GM18867 (cell line): ENCODE results near the gene GPS1.

ENCODE experiments used
- ATAC-seq: cut with Tn5 transposase; IDR thresholded peaks from one replicate; pipeline ENCODE4 v1.9.1; 2021; ENCODE audit warnings: mild to moderate bottlenecking, moderate library complexity; ENCODE audit not compliant: unreplicated experiment

GPS1 gene

GRCh38 chr17:82051776-82052637, at the start of gene GPS1, which contains the start of gene RFNG:
Gene GPS1, plus strand, starts transcription at chr17:82051898. Its CDS starts 34 bp downstream, at chr17:82051932.
Gene RFNG, minus strand, starts transcription at chr17:82051811. Its CDS starts 45 bp downstream, at chr17:82051766.
- peak; percentile 50 for ATAC-seq

- no peak for ATAC-seq
Measured at GRCh38 chr17:82003411-82004381, 48.0 kb upstream of the GPS1 start.

GRCh38 chr17:82004517-82005455, 46.9 kb upstream of the GPS1 start:
- no peak for ATAC-seq

- no peak for ATAC-seq
Measured at GRCh38 chr17:82005701-82006348, 45.9 kb upstream of the GPS1 start.

- no peak for ATAC-seq
Measured at GRCh38 chr17:82006468-82007227, 45.0 kb upstream of the GPS1 start.

- no peak for ATAC-seq
Measured at GRCh38 chr17:82007228-82007494, 44.5 kb upstream of the GPS1 start.

- no peak for ATAC-seq
Measured at GRCh38 chr17:82007495-82008257, 44.0 kb upstream of the GPS1 start.

GRCh38 chr17:82008258-82008940, 43.3 kb upstream of the GPS1 start:
- ATAC-seq = no peak

- ATAC-seq = no peak
Measured at GRCh38 chr17:82008941-82009405, 42.7 kb upstream of the GPS1 start.

- ATAC-seq = no peak
Measured at GRCh38 chr17:82009413-82009812, 42.3 kb upstream of the GPS1 start.

- no peak for ATAC-seq
Measured at GRCh38 chr17:82010575-82011525, 40.8 kb upstream of the GPS1 start.

GRCh38 chr17:82011617-82012187, 40.0 kb upstream of the GPS1 start:
- ATAC-seq = no peak

GRCh38 chr17:82012261-82012639, 39.4 kb upstream of the GPS1 start:
- ATAC-seq = no peak

- no peak for ATAC-seq
Measured at GRCh38 chr17:82012640-82013295, 38.9 kb upstream of the GPS1 start.

GRCh38 chr17:82013341-82013740, 38.4 kb upstream of the GPS1 start:
- no peak for ATAC-seq

GRCh38 chr17:82013772-82014321, 37.9 kb upstream of the GPS1 start:
- ATAC-seq = no peak
